Loucy (cell line): ENCODE data around the gene MOGAT2.

Source experiments
- H2AFZ ChIP-seq: fragments of 200-600 bp; sonication (generic); 2 replicates; pipeline ENCODE4 v1.6.0; 2016; ENCODE audit warnings: antibody characterized with exemption, mild to moderate bottlenecking, low read length, moderate library complexity
- H3F3A ChIP-seq: fragments of 200-600 bp; 2 replicates; pipeline ENCODE4 v1.6.0; 2016; ENCODE audit warnings: antibody characterized with exemption, low read depth, mild to moderate bottlenecking
- H3K27me3 ChIP-seq: fragments of 200-600 bp; sonication (generic); 2 replicates; pipeline ENCODE4 v1.6.1; 2014; ENCODE audit warnings: low read length, mild to moderate bottlenecking; ENCODE audit not compliant: insufficient read depth, poor library complexity, severe bottlenecking
- H3K36me3 ChIP-seq: fragments of 200-600 bp; sonication (generic); 2 replicates; pipeline ENCODE4 v1.6.1; 2016; ENCODE audit warnings: low read length; ENCODE audit not compliant: insufficient read depth
- H3K4me1 ChIP-seq: fragments of 200-600 bp; sonication (generic); 2 replicates; pipeline ENCODE4 v1.5.1; 2014; ENCODE audit warnings: low read length, mild to moderate bottlenecking; ENCODE audit not compliant: insufficient read depth, poor library complexity, severe bottlenecking
- H3K4me2 ChIP-seq: fragments of 200-600 bp; sonication (generic); 2 replicates; pipeline ENCODE4 v1.6.0; 2014; ENCODE audit warnings: antibody characterized with exemption, low read length, low read depth, mild to moderate bottlenecking; ENCODE audit not compliant: poor library complexity, severe bottlenecking
- H3K4me3 ChIP-seq: fragments of 200-600 bp; sonication (generic); 2 replicates; pipeline ENCODE4 v1.5.1; 2014; ENCODE audit warnings: low read length, mild to moderate bottlenecking, mixed read lengths; ENCODE audit not compliant: poor library complexity, severe bottlenecking
- H3K79me2 ChIP-seq: fragments of 200-600 bp; sonication (generic); 2 replicates; pipeline ENCODE4 v1.6.1; 2014; ENCODE audit warnings: low read length; ENCODE audit not compliant: insufficient read depth
- H3K9ac ChIP-seq: fragments of 200-600 bp; sonication (generic); 2 replicates; pipeline ENCODE4 v1.6.0; 2014; ENCODE audit warnings: mild to moderate bottlenecking, low read depth, low read length, moderate library complexity; ENCODE audit not compliant: poor library complexity, severe bottlenecking
- H3K9me2 ChIP-seq: fragments of 200-600 bp; sonication (generic); replicated peaks from 2 replicates; pipeline ENCODE4 v1.6.1; 2016; ENCODE audit warnings: low read depth, low read length, mixed read lengths
- H3K9me3 ChIP-seq: fragments of 200-600 bp; sonication (generic); 2 replicates; pipeline ENCODE4 v1.6.1; 2014; ENCODE audit warnings: mild to moderate bottlenecking, antibody characterized with exemption, low read length, low read depth; ENCODE audit not compliant: insufficient read depth
- H4K20me1 ChIP-seq: fragments of 200-600 bp; sonication (generic); 2 replicates; pipeline ENCODE4 v1.6.0; 2014; ENCODE audit warnings: antibody characterized with exemption, low read length, mild to moderate bottlenecking; ENCODE audit not compliant: insufficient read depth, poor library complexity, severe bottlenecking
- EZH2phosphoT487 ChIP-seq: fragments of 200-600 bp; IDR thresholded peaks from 2 replicates; pipeline ENCODE4 v1.6.1; 2018; ENCODE audit warnings: antibody characterized with exemption, mild to moderate bottlenecking, moderate library complexity, borderline replicate concordance
- TF ChIP-seq, protein P1 (sequence below): fragments of 200-600 bp; sonication (generic); conservative IDR thresholded peaks from 2 replicates; pipeline ENCODE4 v1.5.1; 2014; ENCODE audit warnings: mild to moderate bottlenecking, antibody characterized with exemption, low read length

Gene MOGAT2

DNA sequence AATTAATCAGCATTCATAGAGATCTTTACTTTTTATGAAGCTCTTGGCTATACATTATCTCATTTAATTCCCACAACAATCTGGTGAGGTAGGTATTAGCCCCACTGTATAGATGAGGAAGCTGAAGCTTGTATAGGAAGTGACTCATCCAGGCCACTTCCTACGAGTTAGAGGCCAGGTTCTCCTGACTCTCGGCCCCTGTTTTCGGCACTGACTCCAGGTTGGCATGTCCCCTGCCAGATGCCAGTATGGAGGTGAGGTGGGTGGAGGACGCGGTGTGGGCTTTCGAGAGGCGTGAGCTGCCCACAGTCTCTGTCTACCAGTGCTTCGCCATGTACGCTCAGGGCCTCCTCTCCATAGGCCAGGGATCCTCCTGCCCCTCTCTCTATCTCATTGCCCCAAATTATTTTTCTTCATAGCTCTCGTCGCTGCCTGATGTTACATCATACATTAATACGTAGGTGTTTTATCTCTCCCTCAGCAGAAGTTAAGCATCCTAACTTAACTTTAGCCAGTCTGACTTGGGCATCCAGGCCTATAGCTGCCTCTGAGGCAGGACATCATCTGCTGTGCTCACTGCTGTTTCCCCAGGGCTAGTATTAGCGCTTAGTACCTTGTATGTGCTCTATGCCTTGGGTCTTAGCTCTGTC lies 59.9 kb downstream of the MOGAT2 start:
- Histone ChIP-seq H3K9ac (no peak overlapping the region), H2AFZ (no peak overlapping the region), H3K27me3 (no peaks in the 10 kb centered on the region), H3K36me3 (no peaks in the 10 kb centered on the region), H3K4me2 (no peak overlapping the region), H3K9me2 (no peaks in the 10 kb centered on the region), H3K4me1 (peaks cover 11% of the 10 kb centered on the region), H3K9me3 (no peaks in the 10 kb centered on the region), H3K4me3 (no peak overlapping the region), H4K20me1 (no peaks in the 10 kb centered on the region), H3K79me2 (no peaks in the 10 kb centered on the region), H3F3A (no peaks in the 10 kb centered on the region)
- TF ChIP-seq EZH2phosphoT487: no peak
- TF ChIP-seq, protein P1, sequence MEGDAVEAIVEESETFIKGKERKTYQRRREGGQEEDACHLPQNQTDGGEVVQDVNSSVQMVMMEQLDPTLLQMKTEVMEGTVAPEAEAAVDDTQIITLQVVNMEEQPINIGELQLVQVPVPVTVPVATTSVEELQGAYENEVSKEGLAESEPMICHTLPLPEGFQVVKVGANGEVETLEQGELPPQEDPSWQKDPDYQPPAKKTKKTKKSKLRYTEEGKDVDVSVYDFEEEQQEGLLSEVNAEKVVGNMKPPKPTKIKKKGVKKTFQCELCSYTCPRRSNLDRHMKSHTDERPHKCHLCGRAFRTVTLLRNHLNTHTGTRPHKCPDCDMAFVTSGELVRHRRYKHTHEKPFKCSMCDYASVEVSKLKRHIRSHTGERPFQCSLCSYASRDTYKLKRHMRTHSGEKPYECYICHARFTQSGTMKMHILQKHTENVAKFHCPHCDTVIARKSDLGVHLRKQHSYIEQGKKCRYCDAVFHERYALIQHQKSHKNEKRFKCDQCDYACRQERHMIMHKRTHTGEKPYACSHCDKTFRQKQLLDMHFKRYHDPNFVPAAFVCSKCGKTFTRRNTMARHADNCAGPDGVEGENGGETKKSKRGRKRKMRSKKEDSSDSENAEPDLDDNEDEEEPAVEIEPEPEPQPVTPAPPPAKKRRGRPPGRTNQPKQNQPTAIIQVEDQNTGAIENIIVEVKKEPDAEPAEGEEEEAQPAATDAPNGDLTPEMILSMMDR: no peak

DNA sequence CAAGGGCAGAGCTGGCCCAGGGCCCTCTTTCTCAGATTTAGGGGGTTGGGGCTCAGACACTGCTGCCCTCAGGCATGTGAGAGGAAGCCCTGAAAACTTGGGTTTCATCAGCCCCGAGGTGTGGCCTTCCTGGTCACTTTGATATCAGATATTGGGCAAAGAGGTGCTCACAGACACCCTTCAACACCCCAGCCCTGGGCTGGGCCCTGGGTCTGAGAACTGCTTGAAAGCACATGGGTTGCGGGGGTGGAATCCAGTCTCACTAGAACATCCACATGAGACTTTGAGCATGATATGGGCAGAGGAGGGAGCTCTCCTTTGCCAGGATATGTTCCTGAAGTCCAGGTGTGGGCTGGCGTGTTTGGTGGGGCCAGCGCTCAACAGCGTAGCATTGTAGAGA lies 61.3 kb downstream of the MOGAT2 start:
- no peak for TF ChIP-seq EZH2phosphoT487
- TF ChIP-seq, protein P1: no peak
- H3K9ac ChIP-seq: no peak overlapping the region
- H4K20me1 ChIP-seq: no peaks in the 10 kb centered on the region
- no peak overlapping the region for H2AFZ ChIP-seq
- H3K9me2 ChIP-seq: no peaks in the 10 kb centered on the region
- H3K4me1 ChIP-seq: peaks cover 22% of the 10 kb centered on the region
- no peak overlapping the region for H3K4me2 ChIP-seq
- no peaks in the 10 kb centered on the region for H3F3A ChIP-seq
- H3K27me3 ChIP-seq: no peaks in the 10 kb centered on the region
- H3K36me3 ChIP-seq: no peaks in the 10 kb centered on the region
- no peaks in the 10 kb centered on the region for H3K9me3 ChIP-seq
- H3K4me3 ChIP-seq: no peak overlapping the region
- no peaks in the 10 kb centered on the region for H3K79me2 ChIP-seq

DNA sequence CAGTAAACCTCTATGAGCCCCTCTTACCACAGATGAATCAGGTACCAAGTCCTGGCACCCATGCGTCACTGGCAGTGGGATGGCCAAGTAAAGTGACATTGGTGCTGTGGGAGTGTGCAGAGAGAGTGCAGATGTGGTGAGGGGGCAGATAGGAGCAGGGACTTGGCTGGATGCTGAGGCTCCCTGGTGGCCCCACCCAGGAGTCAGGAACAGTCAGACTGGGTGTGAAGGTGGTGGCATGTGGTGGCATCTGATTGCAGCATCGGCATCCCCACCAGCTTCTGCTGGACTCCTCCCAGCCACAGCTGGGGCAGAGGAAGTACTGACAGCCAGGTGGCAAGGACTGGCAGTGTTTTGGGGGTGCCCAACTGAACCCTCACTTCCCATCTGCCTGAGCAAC lies 62.3 kb downstream of the MOGAT2 start:
- Histone ChIP-seq H3K9ac (no peak overlapping the region), H3K79me2 (no peaks in the 10 kb centered on the region), H3K4me2 (no peak overlapping the region), H4K20me1 (no peaks in the 10 kb centered on the region), H2AFZ (no peak overlapping the region), H3K4me3 (no peak overlapping the region), H3K36me3 (no peaks in the 10 kb centered on the region), H3K27me3 (no peaks in the 10 kb centered on the region), H3K9me2 (no peaks in the 10 kb centered on the region), H3K9me3 (no peaks in the 10 kb centered on the region), H3K4me1 (peaks cover 22% of the 10 kb centered on the region), H3F3A (no peaks in the 10 kb centered on the region)
- TF ChIP-seq EZH2phosphoT487: no peak
- TF ChIP-seq, protein P1: no peak
